ENCODE data around the gene TBC1D16. TPM values are rescaled to one million over a fixed set of nuclear protein-coding genes. Genes with fewer than 3 reads are reported as not detected.
A peak's percentile ranks its signal among the peaks of the same experiment; 100 is the strongest.

The TBC1D16 gene, protein sequence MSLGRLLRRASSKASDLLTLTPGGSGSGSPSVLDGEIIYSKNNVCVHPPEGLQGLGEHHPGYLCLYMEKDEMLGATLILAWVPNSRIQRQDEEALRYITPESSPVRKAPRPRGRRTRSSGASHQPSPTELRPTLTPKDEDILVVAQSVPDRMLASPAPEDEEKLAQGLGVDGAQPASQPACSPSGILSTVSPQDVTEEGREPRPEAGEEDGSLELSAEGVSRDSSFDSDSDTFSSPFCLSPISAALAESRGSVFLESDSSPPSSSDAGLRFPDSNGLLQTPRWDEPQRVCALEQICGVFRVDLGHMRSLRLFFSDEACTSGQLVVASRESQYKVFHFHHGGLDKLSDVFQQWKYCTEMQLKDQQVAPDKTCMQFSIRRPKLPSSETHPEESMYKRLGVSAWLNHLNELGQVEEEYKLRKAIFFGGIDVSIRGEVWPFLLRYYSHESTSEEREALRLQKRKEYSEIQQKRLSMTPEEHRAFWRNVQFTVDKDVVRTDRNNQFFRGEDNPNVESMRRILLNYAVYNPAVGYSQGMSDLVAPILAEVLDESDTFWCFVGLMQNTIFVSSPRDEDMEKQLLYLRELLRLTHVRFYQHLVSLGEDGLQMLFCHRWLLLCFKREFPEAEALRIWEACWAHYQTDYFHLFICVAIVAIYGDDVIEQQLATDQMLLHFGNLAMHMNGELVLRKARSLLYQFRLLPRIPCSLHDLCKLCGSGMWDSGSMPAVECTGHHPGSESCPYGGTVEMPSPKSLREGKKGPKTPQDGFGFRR
- polyA plus RNA-seq, result 1 to 10 TPM; 2.4 to 3.8 TPM

DNA sequence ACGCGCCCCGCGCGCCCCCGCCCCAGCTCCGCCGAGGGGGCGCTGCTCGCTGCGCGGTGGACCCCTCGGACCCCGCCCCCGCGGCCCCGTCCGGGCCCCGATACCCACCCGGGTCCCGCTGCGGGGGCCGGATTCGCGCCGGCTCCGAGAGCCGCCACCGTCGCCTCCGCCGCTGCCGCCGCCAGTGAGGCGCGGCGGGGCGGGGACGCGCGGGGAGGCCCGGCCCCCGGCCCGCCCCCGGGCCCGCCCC lies at the start of gene TBC1D16:
Gene TBC1D16 (minus strand): TSS at position 186 of the 250 bp plus-strand sequence. CDS start 22,325 bp downstream, outside the sequence.
- Histone ChIP-seq H3K9me3 (ENCODE audit: control insufficient read depth in 2 of 2, insufficient read depth in 1 of 2, low read depth in 1 of 2, low read length in 1 of 2) (no peaks in the 10 kb centered on the region), H3K4me1 (ENCODE audit: control insufficient read depth in 2 of 2, insufficient read depth in 2 of 2, low read length in 1 of 2) (peaks cover 0 to 12% of the 10 kb centered on the region in 2 donors), H3K27ac (ENCODE audit: low read depth in 2 of 2, low read length in 1 of 2) (peak within 1 kb of the TSS; percentile 85 to 86), H3K36me3 (ENCODE audit: control insufficient read depth in 2 of 2, insufficient read depth in 2 of 2, low read length in 1 of 2) (no peaks in the 10 kb centered on the region), H3K27me3 (ENCODE audit: control insufficient read depth in 1 of 2, insufficient read depth in 2 of 2, low read length in 2 of 2) (no peaks in the 10 kb centered on the region), H3K4me3 (ENCODE audit: low read depth in 1 of 2, low read length in 2 of 2) (peak within 1 kb of the TSS; percentile 72 to 91)
- 1% methylated on average over 29 to 46 of the region's 46 CpGs for WGBS, 2 donors

- 90 to 91% methylated on average over 15 of the region's 15 CpGs for WGBS, 2 donors
- no peaks in the 10 kb centered on the region for H3K9me3 ChIP-seq (ENCODE audit: control insufficient read depth in 2 of 2, insufficient read depth in 1 of 2, low read depth in 1 of 2, low read length in 1 of 2)
- no peak overlapping the region for H3K27ac ChIP-seq (ENCODE audit: low read depth in 2 of 2, low read length in 1 of 2)
- no peak overlapping the region for H3K4me3 ChIP-seq (ENCODE audit: low read depth in 1 of 2, low read length in 2 of 2)
- no peaks in the 10 kb centered on the region for H3K27me3 ChIP-seq (ENCODE audit: control insufficient read depth in 1 of 2, insufficient read depth in 2 of 2, low read length in 2 of 2)
- H3K36me3 ChIP-seq (ENCODE audit: control insufficient read depth in 2 of 2, insufficient read depth in 2 of 2, low read length in 1 of 2), result no peaks in the 10 kb centered on the region
- H3K4me1 ChIP-seq (ENCODE audit: control insufficient read depth in 2 of 2, insufficient read depth in 2 of 2, low read length in 1 of 2), result peaks cover 0 to 3% of the 10 kb centered on the region in 2 donors
Measured at GRCh38 chr17:80084773-80085172, 49.1 kb upstream of the TBC1D16 start.

DNA sequence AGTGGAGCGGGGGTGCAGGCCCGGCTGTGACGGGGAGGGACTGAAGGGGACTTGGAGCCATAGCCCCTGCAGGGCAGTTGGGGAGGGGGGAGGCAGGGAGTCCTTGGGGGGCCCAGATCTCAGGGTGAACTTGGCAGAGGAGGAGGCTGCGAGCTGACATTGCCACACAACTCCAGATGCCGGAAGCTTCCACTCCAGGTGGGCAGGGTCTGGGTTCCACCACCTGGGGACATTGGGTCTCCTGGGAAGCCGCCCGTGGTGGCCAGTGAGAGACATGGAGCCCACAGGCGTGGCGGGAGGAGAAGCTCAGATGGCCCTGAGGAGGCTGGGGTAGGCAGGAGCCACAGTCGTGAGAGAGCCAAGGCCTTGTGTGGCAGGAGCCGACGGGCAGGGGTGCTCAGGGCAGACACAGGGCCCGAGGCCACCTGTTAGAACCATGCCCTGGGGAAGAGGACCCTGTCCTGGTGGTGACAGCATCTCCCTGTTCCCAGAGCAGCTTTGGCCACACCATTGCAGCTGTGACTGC lies 47.5 kb upstream of the TBC1D16 start:
- no peaks in the 10 kb centered on the region for H3K27me3 ChIP-seq (ENCODE audit: control insufficient read depth in 1 of 2, insufficient read depth in 2 of 2, low read length in 2 of 2)

DNA sequence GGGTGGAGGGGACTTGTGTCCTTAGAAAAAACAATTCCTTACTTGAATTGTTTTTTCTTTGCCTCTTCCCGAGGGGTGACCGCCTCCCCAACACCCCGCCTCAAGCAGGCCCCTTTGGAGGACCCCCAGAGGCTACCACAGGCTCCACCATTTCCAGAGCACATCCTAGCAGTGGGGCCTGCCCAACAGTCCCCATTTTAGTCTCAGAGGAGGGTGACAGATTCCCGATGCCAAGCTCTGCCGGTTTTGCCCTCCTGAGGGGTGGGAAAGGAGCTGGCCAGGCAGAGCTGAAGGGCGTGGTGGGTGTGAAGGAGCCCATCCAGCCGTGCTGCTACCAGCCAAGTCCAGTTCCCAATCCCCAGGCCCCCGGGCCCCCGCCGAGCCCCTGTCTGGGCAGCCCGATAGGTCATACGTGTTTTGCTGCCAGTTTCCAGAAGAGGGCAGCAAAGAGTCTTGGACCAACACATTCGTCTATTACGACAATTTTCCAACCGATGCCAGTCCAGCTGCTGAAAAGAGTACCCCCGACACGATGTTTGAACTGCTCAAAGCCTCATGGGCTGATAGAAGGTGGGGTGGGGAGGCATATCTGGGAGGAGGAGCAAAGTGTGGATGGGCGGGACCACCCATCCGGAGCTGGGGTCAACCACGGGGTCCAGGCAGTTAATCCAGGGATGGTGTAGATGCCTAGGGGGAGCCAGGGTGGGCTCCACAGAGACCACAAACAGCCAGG lies 46.9 kb upstream of the TBC1D16 start:
- Histone ChIP-seq H3K4me1 (ENCODE audit: control insufficient read depth in 2 of 2, insufficient read depth in 2 of 2, low read length in 1 of 2) (peaks cover 0 to 3% of the 10 kb centered on the region in 2 donors), H3K36me3 (ENCODE audit: control insufficient read depth in 2 of 2, insufficient read depth in 2 of 2, low read length in 1 of 2) (no peaks in the 10 kb centered on the region), H3K27me3 (ENCODE audit: control insufficient read depth in 1 of 2, insufficient read depth in 2 of 2, low read length in 2 of 2) (no peaks in the 10 kb centered on the region), H3K9me3 (ENCODE audit: control insufficient read depth in 2 of 2, insufficient read depth in 1 of 2, low read depth in 1 of 2, low read length in 1 of 2) (no peaks in the 10 kb centered on the region), H3K4me3 (ENCODE audit: low read depth in 1 of 2, low read length in 2 of 2) (no peak overlapping the region), H3K27ac (ENCODE audit: low read depth in 2 of 2, low read length in 1 of 2) (no peak overlapping the region)
- 28% methylated on average over 20 of the region's 20 CpGs for WGBS, 2 donors

More for the DNA sequence above, 47.5 kb upstream of the TBC1D16 start:
- Histone ChIP-seq H3K4me1 (ENCODE audit: control insufficient read depth in 2 of 2, insufficient read depth in 2 of 2, low read length in 1 of 2) (peaks cover 0 to 3% of the 10 kb centered on the region in 2 donors), H3K27ac (ENCODE audit: low read depth in 2 of 2, low read length in 1 of 2) (no peak overlapping the region), H3K36me3 (ENCODE audit: control insufficient read depth in 2 of 2, insufficient read depth in 2 of 2, low read length in 1 of 2) (no peaks in the 10 kb centered on the region), H3K9me3 (ENCODE audit: control insufficient read depth in 2 of 2, insufficient read depth in 1 of 2, low read depth in 1 of 2, low read length in 1 of 2) (no peaks in the 10 kb centered on the region), H3K4me3 (ENCODE audit: low read depth in 1 of 2, low read length in 2 of 2) (no peak overlapping the region)
- 79 to 81% methylated on average over 13 of the region's 13 CpGs for WGBS, 2 donors

- Histone ChIP-seq H3K4me3 (ENCODE audit: low read depth in 1 of 2, low read length in 2 of 2) (no peak overlapping the region), H3K27ac (ENCODE audit: low read depth in 2 of 2, low read length in 1 of 2) (no peak overlapping the region), H3K9me3 (ENCODE audit: control insufficient read depth in 2 of 2, insufficient read depth in 1 of 2, low read depth in 1 of 2, low read length in 1 of 2) (no peaks in the 10 kb centered on the region), H3K27me3 (ENCODE audit: control insufficient read depth in 1 of 2, insufficient read depth in 2 of 2, low read length in 2 of 2) (no peaks in the 10 kb centered on the region), H3K4me1 (ENCODE audit: control insufficient read depth in 2 of 2, insufficient read depth in 2 of 2, low read length in 1 of 2) (peaks cover 0 to 3% of the 10 kb centered on the region in 2 donors), H3K36me3 (ENCODE audit: control insufficient read depth in 2 of 2, insufficient read depth in 2 of 2, low read length in 1 of 2) (no peaks in the 10 kb centered on the region)
- WGBS, 2 donors, result 90 to 92% methylated on average over 14 of the region's 14 CpGs
Measured at GRCh38 chr17:80081596-80081995, 45.9 kb upstream of the TBC1D16 start.

DNA sequence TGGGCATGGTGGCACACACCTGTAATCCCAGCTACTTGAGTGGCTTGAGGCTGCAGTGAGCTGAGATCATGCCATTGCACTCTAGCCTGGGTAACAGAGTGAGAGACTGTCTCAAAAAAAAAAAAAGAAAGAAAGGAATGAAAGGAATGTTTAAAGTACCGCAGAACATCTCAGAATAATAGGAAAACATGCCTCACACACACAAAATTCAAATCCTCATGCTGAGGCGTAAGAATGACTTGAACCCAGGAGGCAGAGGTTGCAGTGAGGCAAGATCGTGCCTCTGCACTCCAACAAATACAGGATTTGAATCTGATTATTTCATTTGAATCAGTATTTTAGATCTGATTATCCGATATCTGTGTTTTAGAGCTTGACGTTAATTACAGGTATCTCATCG lies 44.4 kb upstream of the TBC1D16 start:
- WGBS, 2 donors, result 85 to 90% methylated on average over 6 of the region's 6 CpGs
- H3K4me1 ChIP-seq (ENCODE audit: control insufficient read depth in 2 of 2, insufficient read depth in 2 of 2, low read length in 1 of 2), result peaks cover 0 to 3% of the 10 kb centered on the region in 2 donors
- no peak overlapping the region for H3K27ac ChIP-seq (ENCODE audit: low read depth in 2 of 2, low read length in 1 of 2)
- H3K4me3 ChIP-seq (ENCODE audit: low read depth in 1 of 2, low read length in 2 of 2), result no peak overlapping the region
- H3K27me3 ChIP-seq (ENCODE audit: control insufficient read depth in 1 of 2, insufficient read depth in 2 of 2, low read length in 2 of 2), result no peaks in the 10 kb centered on the region
- H3K36me3 ChIP-seq (ENCODE audit: control insufficient read depth in 2 of 2, insufficient read depth in 2 of 2, low read length in 1 of 2), result no peaks in the 10 kb centered on the region
- H3K9me3 ChIP-seq (ENCODE audit: control insufficient read depth in 2 of 2, insufficient read depth in 1 of 2, low read depth in 1 of 2, low read length in 1 of 2), result no peaks in the 10 kb centered on the region

- H3K4me3 ChIP-seq (ENCODE audit: low read depth in 1 of 2, low read length in 2 of 2), result no peak overlapping the region
- no peaks in the 10 kb centered on the region for H3K27me3 ChIP-seq (ENCODE audit: control insufficient read depth in 1 of 2, insufficient read depth in 2 of 2, low read length in 2 of 2)
- H3K36me3 ChIP-seq (ENCODE audit: control insufficient read depth in 2 of 2, insufficient read depth in 2 of 2, low read length in 1 of 2), result no peaks in the 10 kb centered on the region
- H3K4me1 ChIP-seq (ENCODE audit: control insufficient read depth in 2 of 2, insufficient read depth in 2 of 2, low read length in 1 of 2), result peaks cover 3 to 5% of the 10 kb centered on the region in 2 donors
- no peaks in the 10 kb centered on the region for H3K9me3 ChIP-seq (ENCODE audit: control insufficient read depth in 2 of 2, insufficient read depth in 1 of 2, low read depth in 1 of 2, low read length in 1 of 2)
- H3K27ac ChIP-seq (ENCODE audit: low read depth in 2 of 2, low read length in 1 of 2), result no peak overlapping the region
- WGBS, 2 donors, result 93 to 95% methylated on average over 6 of the region's 6 CpGs
Measured at GRCh38 chr17:80072410-80072809, 36.7 kb upstream of the TBC1D16 start.

- Histone ChIP-seq H3K4me3 (ENCODE audit: low read depth in 1 of 2, low read length in 2 of 2) (peak overlapping the region in 1 of 2 donors; percentile 17), H3K36me3 (ENCODE audit: control insufficient read depth in 2 of 2, insufficient read depth in 2 of 2, low read length in 1 of 2) (no peaks in the 10 kb centered on the region), H3K4me1 (ENCODE audit: control insufficient read depth in 2 of 2, insufficient read depth in 2 of 2, low read length in 1 of 2) (peaks cover 3 to 5% of the 10 kb centered on the region in 2 donors), H3K9me3 (ENCODE audit: control insufficient read depth in 2 of 2, insufficient read depth in 1 of 2, low read depth in 1 of 2, low read length in 1 of 2) (no peaks in the 10 kb centered on the region), H3K27me3 (ENCODE audit: control insufficient read depth in 1 of 2, insufficient read depth in 2 of 2, low read length in 2 of 2) (no peaks in the 10 kb centered on the region), H3K27ac (ENCODE audit: low read depth in 2 of 2, low read length in 1 of 2) (peak overlapping the region; percentile 75 to 84)
- 33 to 38% methylated on average over 20 of the region's 20 CpGs for WGBS, 2 donors
Measured at GRCh38 chr17:80071116-80071841, 35.6 kb upstream of the TBC1D16 start.

All from esophagus (tissue), 2 donors.